Breast epithelium (tissue), 4 donors: ENCODE results near the gene CEP120. TPM values are rescaled to one million over a fixed set of nuclear protein-coding genes. Genes with fewer than 3 reads are reported as not detected.
"Not testable (repeated sequence)": the region's sequence is repeated elsewhere in the genome, so short reads cannot be mapped to it uniquely, and the experiment has no call there.

ENCODE experiments used
- DNase-seq, 2 donors: peaks; one replicate each; pipeline ENCODE4 v3.0.0-alpha.2; 2019; ENCODE audit warnings: low spot score in 2 of 2
- H3K27ac ChIP-seq, 2 donors: fragments of 200-600 bp; sonication (generic) in 1 of 2; one replicate each; pipeline ENCODE4 v1.5.1; 2016 to 2019; ENCODE audit warnings: mild to moderate bottlenecking in 1 of 2
- H3K27me3 ChIP-seq, 2 donors: fragments of 200-600 bp; sonication (generic) in 1 of 2; one replicate each; pipeline versions ENCODE4 v1.5.1 to v1.6.0; 2017 to 2019; ENCODE audit warnings: control low read depth in 1 of 2, mild to moderate bottlenecking in 1 of 2
- H3K36me3 ChIP-seq: fragments of 200-600 bp; one replicate; pipeline ENCODE4 v1.5.1; 2019
- H3K4me1 ChIP-seq, 2 donors: fragments of 200-600 bp; sonication (generic); one replicate each; pipeline ENCODE4 v1.5.1; 2016 to 2019; ENCODE audit warnings: control low read depth in 1 of 2
- H3K4me3 ChIP-seq, 3 donors: fragments of 200-600 bp; sonication (generic); 1 replicate in 2 of 3; 2 replicates in 1 of 3; pipeline ENCODE4 v1.5.1; 2016 to 2019; ENCODE audit warnings: mild to moderate bottlenecking in 3 of 3, moderate library complexity in 2 of 3
- H3K9me3 ChIP-seq, 2 donors: fragments of 200-600 bp; sonication (generic) in 1 of 2; one replicate each; pipeline ENCODE4 v1.5.1; 2016 to 2019; ENCODE audit warnings: control low read depth in 1 of 2
- CTCF ChIP-seq, 3 donors: fragments of 450-650 bp; IDR thresholded peaks; one replicate each; pipeline ENCODE4 v1.5.1; 2016 to 2017; ENCODE audit warnings: antibody characterized with exemption in 3 of 3, mild to moderate bottlenecking in 3 of 3, moderate library complexity in 3 of 3
- POLR2A ChIP-seq: fragments of 450-650 bp; IDR thresholded peaks from one replicate; pipeline ENCODE4 v1.6.1; 2016; ENCODE audit warnings: antibody characterized with exemption, mild to moderate bottlenecking, moderate library complexity
- POLR2AphosphoS5 ChIP-seq, 3 donors: sonication (generic); formaldehyde crosslinking; IDR thresholded peaks; one replicate each; pipeline ENCODE4 v1.6.1; 2017; ENCODE audit warnings: antibody characterized with exemption in 3 of 3
- intact Hi-C: fragments of 100-400 bp; cut with DNase I; formaldehyde crosslinking; loops from one replicate; pipeline ENCODE4 v1.15.1; 2023; ENCODE audit warnings: low total_unique reads
- total RNA-seq, 3 donors: library from RNA; depleted of rRNA; stranded (reverse); fragments of >200 nt; gene quantifications; one replicate each; pipeline ENCODE4 v1.1.0, GENCODE V29; 2016

The CEP120 gene
- 10 to 100 TPM; 18.7 to 30.7 (median 23.3) TPM for total RNA-seq

DNA sequence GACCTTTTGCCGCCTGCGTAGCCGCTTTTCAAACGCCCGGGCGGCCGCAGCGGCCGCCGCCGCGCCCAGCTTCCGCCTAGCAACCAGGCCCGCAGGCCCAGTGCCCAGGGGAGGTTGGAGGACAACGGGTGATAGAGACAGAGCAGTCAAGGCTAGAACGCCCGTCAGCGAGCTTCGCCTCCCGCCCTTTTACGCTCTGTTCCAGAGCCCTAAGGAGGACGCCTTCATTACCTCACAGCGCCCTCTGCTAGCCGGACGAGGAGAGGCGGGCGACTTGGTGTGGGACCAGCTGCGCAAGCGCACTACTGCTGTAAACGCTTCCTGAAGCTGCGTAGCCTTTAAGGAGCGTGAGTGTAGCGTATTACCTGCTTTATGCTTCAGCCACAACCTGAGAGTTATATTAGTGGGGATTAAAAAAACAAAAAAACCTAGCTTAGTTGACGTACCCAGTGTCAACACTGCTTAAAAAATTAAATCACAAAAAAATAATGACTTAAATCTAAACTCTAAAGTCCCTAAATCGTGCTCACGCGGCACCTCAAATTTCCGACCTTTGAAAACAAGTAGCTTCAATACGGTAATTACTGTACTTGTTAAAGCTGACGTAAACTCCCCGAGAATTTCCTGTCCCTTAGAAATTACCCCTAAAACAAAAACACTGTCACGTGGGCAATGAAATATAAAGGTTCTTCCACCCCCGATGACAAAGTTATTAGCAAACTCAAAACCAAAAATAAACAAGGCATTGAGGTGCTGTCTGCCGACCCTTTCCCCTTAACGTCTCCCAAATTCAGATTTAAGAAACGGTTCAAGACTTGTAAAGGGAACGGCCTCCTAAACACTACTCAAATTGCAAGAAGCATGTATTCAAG lies at the start of gene CEP120:
TSS of gene CEP120 (minus strand) at position 126 of the 872 bp plus-strand sequence. CDS start 405 bp downstream, outside the sequence.
- Histone ChIP-seq H3K9me3 (no peaks in the 10 kb centered on the region), H3K36me3 (no peaks in the 10 kb centered on the region), H3K4me3 (peak within 1 kb of the TSS; percentile 69 to 94 (median 87)), H3K27ac (peak within 1 kb of the TSS; percentile 87 to 90), H3K4me1 (peaks cover 0 to 13% of the 10 kb centered on the region in 2 donors), H3K27me3 (no peaks in the 10 kb centered on the region)
- TF ChIP-seq CTCF (IDR thresholded peaks at IDR 0.05) (peak; percentile 53 to 75 (median 72)), POLR2A (peak; percentile 71), POLR2AphosphoS5 (IDR thresholded peaks at IDR 0.05) (peak; percentile 78 to 94 (median 84))
- intact Hi-C loops = no loop called here
- DNase-seq = peak; percentile 96 to 97

DNA sequence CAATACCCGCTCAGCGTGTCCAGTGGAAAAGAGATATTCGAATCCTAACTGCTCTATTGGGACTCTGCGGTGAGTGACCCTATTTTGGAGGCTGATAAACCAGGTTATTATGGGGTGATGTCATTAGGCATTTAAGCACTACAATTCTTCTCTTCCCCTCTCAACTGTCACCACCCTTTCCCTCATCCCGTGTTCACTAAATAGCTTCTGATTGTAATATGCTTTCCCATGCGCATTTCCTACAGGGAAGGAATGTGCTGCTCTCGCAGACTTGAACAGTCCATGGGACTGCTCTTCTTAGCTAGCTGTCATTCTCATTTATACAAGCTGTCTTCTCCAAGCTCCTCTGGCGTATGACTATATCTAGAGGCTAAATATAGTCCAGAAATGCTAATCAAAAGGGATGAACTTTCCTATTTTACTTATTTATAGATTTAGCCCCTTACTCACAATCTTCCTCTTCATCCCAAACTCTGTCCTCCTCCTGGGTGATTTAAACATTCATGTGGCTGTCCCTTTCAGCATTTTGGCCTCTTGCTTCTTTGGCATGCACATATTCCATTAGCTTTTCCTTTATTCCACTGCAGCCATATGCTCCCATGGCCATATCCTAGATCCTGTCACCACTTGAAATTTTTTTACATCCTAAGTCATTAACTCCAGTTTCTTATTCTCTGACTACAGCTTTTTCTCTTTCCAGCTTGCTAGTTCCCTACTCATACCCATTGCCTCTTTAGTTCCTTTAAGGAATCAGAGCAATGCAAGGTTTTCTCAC lies 49.1 kb upstream of the CEP120 start:
- H3K4me3 ChIP-seq = no peak overlapping the region
- TF ChIP-seq POLR2AphosphoS5 (IDR thresholded peaks at IDR 0.05) (no peak), POLR2A (no peak), CTCF (IDR thresholded peaks at IDR 0.05) (no peak)
- H3K27me3 ChIP-seq = no peaks in the 10 kb centered on the region
- no peak for DNase-seq
- H3K36me3 ChIP-seq = no peaks in the 10 kb centered on the region
- no peak overlapping the region for H3K27ac ChIP-seq
- no peaks in the 10 kb centered on the region for H3K4me1 ChIP-seq
- no peaks in the 10 kb centered on the region for H3K9me3 ChIP-seq
- intact Hi-C loops = no loop called here

- Histone ChIP-seq H3K36me3 (no peaks in the 10 kb centered on the region), H3K27me3 (no peaks in the 10 kb centered on the region), H3K4me1 (no peaks in the 10 kb centered on the region), H3K9me3 (no peaks in the 10 kb centered on the region), H3K27ac (no peak overlapping the region), H3K4me3 (no peak overlapping the region)
- no peak for DNase-seq
- intact Hi-C loops = no loop called here
- TF ChIP-seq CTCF (IDR thresholded peaks at IDR 0.05) (no peak), POLR2AphosphoS5 (IDR thresholded peaks at IDR 0.05) (no peak), POLR2A (no peak)
Measured at GRCh38 chr5:123471385-123471784, 48.2 kb upstream of the CEP120 start.

- DNase-seq, H3K9me3 ChIP-seq, H3K27me3 ChIP-seq, H3K4me1 ChIP-seq, intact Hi-C loops, H3K36me3 ChIP-seq, H3K4me3 ChIP-seq, H3K27ac ChIP-seq: not testable (repeated sequence)
Measured at GRCh38 chr5:123466839-123467238, 43.6 kb upstream of the CEP120 start.

DNA sequence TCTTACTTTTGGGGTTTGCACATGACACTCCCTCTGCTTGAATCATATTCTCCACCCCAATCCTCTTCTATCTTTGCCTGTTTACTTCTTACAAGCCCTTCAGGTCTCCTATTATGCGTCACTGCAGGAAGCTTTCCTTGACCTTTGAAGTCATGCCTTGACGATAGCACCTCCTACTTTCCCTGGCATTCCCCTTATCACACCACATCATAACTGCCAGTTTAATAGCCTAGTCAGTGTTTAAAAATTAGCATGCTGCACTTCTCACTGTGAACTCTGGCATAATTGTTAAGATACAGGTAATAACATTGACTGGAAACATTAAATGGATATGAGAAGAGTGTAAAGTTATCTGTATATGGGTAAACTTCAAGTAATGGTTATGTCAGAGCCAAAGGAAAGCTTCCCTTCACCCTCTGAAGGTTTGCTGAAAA lies 37.1 kb upstream of the CEP120 start:
- intact Hi-C loops = no loop called here
- Histone ChIP-seq H3K4me3 (no peak overlapping the region), H3K27ac (no peak overlapping the region), H3K4me1 (no peaks in the 10 kb centered on the region), H3K27me3 (no peaks in the 10 kb centered on the region), H3K9me3 (no peaks in the 10 kb centered on the region), H3K36me3 (no peaks in the 10 kb centered on the region)
- TF ChIP-seq POLR2A (no peak), POLR2AphosphoS5 (IDR thresholded peaks at IDR 0.05) (no peak), CTCF (IDR thresholded peaks at IDR 0.05) (no peak)
- DNase-seq = no peak

GRCh38 chr5:123458994-123459393 lies 35.8 kb upstream of the CEP120 start:
- H3K36me3 ChIP-seq, intact Hi-C loops, H3K27me3 ChIP-seq, H3K27ac ChIP-seq, DNase-seq, H3K9me3 ChIP-seq, H3K4me1 ChIP-seq, H3K4me3 ChIP-seq: not testable (repeated sequence)
